Body of pancreas (tissue), 4 donors: Measurements from ENCODE around the gene PRKACA.

Source experiments
- CTCF ChIP-seq, 7 experiments: fragments of 450-650 bp in 4 of 7; fragments of 200-600 bp in 3 of 7; sonication (generic) in 3 of 7; IDR thresholded peaks; one replicate each; pipeline ENCODE4 v1.5.1; 2016 to 2019; ENCODE audit warnings: antibody characterized with exemption in 7 of 7
- POLR2A ChIP-seq, 3 donors: fragments of 450-650 bp; IDR thresholded peaks; one replicate each; pipeline ENCODE4 v1.6.1; 2016; ENCODE audit warnings: antibody characterized with exemption in 3 of 3, mild to moderate bottlenecking in 2 of 3

- TF ChIP-seq POLR2A (IDR thresholded peaks at IDR 0.05), result no peak
- TF ChIP-seq CTCF (IDR thresholded peaks at IDR 0.05), result no peak
These were observed 1.0 kb downstream of the PRKACA start for GRCh38 chr19:14116525-14116917.
